ENCODE measurements around the gene GLIS1.

The GLIS1 gene

DNA sequence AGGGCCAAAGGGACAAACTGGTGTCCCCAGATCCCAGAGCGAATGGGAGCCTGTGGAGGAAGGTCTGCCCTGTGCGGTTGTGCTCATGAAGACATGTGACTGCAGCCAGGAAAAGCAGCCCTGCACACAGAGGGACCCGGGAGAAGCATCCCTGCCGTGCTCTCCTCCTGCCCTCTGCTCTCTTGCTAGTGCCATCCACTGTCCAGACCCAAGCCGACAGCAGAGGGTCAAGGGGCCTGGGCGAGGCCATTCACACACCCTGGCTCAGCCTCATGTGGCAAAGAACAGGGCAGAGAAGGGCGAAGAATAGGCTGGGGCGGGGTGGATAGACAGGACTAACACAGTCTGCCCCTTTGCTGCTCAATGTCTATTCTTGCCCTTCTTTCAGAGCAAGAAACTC, 262.4 kb downstream of the GLIS1 start:
- peak; percentile 55 for DNase-seq

DNA sequence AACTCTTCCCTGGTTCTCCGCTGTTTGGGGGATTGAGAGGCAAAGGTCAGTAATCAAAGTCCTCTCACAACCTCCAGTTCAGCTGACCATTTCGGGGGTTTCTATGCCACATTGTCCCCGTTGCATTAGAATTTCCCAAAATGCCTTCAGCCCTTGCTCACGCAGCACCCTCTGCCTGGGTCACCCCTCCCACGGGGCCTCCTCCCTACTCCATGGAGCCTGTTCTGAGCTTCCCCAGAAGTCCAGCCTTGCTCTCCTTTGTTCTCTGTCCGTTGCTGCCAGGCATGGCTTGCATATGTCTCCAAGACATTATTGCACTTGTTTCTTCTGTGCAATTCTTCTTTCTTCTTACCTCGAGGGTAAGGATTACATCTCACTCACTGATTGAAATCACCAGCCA, 263.3 kb downstream of the GLIS1 start:
- DNase-seq: peak; percentile 5

DNA sequence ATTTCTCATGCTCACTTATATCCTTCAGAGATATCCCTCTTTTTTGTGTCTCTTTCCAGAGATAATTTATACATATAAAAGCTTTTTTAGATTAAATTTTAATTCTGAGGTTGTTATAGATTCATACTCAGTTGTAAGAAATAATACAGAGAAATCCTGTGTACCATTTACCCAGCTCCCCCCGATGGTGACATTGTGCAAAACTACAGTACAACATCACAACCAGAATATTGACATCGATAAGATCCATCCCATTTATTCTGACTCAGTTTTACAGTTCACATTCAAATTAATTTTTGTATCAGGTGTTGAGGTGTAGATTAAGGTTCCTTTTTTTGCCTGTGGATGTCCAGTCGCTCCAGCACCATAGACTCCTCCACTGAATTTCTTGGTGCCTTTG, 265.5 kb downstream of the GLIS1 start:
- peak; percentile 41 for DNase-seq

DNA sequence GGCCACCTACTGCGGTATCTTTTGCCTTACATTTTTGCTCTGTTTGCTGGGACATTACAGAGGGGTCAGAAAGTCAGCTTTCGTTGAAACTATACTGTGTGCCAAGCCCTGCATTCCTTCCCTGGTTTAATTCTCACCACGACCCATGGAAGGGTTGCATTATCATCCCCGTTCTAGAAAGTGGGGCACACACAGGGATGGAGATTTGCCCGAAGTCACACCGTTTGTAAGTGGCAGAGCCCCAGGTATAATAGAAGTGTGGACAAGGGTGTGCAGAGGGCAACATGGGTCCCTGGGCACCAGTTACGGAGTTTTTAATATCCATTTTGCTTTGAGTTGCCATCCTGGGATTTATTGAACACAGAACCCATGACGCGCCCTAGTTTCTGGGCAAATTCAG, 268.0 kb downstream of the GLIS1 start:
- DNase-seq: no peak

DNA sequence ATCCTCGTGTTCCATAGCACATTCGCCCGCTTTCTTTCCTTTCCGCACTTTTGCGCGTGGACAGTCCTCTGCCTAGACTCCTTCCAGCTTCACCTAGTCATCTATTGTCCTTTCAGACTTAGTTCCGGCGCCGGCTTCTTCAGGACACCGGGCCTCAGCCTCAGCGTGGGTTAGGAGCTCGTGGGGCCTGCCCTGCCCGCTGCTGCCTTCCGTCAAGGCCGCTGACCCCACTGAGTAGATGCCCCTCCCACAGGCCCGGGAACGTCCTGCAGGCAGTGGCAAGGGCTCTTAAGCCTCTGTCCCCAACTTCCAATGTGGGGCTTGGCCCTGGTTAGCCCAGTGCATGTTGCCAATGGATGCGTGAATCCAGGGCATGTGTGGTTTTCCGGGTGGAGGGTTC, 268.4 kb downstream of the GLIS1 start:
- no peak for DNase-seq

DNA sequence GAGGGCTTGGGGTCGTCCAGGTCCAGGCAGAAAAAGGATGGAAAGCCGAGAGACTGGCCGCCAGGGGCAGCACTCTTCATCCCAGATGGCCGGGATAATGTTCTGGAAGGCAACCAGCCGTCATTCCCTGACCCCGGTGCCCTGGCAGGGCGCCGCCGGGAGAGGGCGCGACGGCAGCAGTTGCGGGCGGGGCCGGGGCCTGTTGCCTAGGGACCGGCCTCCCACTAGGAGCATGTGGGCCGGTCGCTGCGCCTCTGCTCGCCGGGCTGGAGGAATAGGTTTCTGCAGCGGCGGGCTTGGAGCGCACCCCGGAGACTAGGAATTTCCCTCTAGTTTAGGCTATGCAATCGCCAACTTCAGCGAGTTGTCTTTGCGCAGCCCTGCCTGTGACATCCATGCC, 268.8 kb downstream of the GLIS1 start:
- no peak for DNase-seq

DNA sequence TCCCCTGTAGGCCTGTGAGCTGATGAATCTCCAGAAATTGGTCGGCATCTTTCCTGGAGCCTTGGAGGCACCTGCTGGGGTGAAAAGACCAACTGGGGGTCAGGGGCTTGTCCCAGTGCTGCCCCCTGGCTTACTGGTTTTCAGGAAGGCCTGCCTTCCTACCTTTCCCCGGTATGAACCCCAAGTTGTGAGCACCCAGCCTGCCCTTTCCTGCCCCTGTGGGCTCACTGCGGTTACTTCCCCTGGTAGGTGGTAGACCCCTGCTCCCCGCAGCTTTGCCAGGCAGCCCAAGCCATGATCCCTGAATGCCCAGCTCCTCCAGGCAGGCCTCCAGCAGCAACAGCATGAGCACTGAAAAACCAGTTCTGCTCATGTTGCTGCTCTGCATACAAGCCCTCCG, 269.6 kb downstream of the GLIS1 start:
- no peak for DNase-seq

DNA sequence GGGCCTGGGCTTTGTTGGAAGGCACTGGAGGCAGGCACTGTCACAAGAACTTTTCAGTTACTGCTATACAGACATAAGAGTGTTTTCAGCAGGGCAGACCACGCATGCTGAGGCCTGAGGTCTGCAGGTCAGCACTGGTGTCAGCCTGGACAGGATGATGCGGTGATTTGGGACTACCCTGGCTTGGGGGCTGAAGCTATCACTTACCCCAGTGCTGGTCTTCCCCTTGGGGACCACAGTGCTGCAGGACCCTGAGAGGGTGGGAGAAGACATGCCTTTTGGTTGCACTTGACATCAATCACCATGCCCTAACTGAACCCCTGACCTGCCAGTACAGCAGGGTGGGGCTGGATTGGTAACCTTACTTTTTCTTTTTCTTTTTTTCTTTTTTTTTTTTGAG, 270.6 kb downstream of the GLIS1 start:
- no peak for DNase-seq

DNA sequence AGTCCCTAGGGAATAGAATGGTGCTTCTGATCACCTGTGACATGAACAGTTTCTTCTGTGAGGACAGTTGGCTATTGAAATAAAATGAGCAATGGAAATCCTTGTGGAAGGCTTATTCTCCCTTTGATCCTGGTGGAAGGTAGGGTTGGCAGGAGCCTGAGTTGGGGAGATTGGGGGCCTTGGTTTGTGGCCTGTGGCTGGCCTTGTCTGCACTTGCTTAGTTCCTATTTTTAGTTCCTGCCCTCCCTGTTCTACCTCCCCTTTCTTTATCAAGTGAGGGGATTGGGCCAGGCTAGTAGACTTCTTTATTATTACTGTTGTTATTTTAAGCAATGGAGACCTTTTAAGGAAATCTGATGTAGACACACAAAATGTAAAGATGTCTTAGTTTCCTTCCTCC, 271.6 kb downstream of the GLIS1 start:
- no peak for DNase-seq

DNA sequence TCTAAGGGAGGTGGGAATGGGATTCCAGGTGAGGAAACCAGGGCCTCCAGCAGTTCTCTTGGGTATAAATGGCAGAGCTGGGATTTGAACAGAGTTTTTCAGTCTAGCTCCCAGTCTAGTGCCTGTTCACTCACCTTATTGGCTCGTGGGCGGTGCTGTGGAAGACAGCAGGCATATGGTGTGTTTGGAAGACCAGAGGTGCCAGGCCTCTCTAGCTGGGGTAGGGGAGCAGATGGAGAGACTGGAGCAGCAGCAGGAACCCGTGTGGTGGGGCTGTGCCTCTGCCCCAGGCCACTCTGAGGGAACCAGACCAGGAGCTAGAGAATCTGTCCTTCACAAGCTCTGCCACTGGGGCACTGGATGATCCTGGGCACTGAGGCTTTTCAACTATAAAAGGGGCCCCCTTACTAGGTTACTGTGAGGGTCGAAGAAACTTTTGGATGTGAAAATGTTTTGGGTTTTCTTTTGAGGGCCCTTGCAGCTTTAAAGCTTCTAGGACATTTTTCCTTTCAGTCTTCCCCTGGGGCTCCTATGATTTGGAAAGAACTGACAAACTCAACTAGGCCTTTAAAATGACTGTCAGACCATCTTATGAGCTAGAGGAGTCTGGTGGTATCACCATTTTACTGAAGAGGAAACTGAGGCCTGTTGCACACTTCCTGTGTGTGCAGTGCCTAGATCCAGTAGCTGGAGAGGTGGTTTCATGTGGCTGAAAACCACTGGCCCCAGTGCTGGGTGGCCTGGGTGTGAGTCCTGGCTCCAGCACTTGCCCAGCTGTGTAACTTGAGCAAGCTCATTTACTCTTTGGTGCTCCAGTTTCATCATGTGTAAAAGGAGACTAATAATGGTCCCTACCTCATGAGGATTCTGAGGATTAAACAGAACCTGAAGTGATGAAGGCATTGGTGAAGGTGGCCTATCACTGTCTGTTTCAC, 273.7 kb downstream of the GLIS1 start:
- no peak for DNase-seq

DNA sequence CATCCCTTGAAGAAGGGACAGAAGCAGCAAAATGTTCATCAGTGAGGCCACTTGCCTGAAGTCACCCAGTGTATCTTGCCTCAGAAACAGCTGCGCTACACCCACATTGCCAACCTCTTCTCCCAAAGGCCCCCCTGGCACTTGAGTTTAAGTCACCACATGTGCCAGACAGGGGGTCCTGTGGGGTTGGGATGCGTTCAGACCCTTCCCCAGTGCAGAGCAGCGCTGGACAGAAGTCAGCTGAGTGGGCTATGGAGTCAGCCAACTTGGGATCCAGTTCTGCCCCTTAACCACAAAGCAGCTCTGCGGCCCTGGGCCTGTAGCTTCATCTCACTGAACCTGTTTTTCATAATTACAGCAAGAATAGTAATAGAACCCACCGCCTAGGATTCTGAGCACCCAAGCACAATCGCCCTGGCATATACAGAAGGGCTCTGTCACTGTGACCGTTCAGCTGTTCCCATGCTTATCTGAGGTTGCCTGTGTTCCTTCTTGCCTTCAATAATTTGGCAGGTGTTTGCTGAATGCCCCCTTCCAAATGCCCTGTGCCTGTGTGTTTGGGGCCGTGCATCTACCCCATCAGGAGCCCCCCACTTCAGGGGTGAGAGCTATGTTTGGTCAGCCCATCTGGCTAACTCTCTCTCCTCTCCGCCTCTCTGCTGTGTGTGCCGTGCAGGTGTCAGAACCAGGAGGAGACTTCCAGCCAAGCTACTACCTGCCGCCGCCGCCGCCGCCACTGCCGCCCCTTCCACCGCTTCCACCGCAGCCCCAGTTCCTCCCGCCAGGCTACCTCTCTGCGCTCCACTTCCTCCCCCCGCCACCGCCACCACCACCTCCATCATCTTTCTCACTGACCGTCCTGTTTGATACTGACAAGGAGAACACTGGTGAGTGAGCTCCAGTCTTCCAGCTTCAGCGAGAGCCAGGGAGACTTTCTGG, 274.7 kb downstream of the GLIS1 start:
- no peak for DNase-seq

DNA sequence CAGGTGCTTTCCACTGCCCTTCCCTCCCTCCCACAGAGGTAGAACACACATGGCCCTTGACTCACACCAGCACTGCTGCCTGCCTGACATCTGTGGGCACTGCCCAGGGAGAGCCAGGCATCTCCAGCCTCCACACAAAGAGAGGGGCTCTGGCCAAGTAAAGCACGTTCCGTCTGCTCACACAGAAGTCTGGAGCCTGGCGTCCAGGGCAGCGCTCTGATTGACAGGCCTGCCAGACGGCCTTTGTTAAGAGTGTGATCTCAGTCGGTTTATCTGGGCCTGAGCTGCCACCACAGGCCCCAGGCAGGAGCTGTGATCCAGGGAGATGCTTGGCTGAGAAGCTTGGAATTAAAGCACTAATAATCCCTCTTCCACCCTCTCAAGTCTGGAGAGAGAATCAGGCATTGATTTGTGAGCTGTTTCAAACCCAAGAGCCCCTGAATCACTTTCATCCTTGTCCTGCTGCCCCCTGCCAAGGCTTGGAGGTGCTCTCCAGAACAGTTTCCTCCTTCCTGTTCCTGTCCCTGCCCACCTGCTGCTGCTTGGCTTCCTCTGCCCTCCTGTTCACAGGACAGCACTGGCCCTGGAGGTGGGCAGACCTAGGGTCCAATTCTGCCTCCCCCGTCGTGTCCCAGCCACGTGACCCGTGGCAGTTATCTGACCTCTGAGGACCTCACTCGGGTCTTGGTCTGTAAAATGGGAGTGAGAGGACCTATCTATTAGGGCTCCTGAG, 276.0 kb downstream of the GLIS1 start:
- DNase-seq: no peak

DNA sequence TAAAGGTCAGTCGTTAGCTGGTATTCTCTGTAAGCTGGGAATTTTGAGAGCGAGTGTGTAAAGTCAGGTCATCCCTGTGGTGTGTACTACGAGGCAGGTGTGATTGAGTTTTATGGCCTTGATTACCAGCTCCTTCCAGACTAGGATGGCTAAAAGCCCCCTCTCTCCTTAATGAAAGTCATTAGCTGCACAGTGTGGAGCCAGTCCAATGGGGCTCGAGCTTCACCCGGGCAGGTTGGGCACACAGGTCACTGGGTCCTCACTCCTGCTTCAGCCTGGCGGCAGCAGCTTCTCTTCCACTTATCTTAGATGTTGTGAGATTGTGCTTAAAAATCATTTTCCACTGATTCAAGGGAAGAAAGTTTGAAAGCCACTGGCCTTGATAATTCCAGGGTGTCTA, 276.8 kb downstream of the GLIS1 start:
- DNase-seq: no peak

DNA sequence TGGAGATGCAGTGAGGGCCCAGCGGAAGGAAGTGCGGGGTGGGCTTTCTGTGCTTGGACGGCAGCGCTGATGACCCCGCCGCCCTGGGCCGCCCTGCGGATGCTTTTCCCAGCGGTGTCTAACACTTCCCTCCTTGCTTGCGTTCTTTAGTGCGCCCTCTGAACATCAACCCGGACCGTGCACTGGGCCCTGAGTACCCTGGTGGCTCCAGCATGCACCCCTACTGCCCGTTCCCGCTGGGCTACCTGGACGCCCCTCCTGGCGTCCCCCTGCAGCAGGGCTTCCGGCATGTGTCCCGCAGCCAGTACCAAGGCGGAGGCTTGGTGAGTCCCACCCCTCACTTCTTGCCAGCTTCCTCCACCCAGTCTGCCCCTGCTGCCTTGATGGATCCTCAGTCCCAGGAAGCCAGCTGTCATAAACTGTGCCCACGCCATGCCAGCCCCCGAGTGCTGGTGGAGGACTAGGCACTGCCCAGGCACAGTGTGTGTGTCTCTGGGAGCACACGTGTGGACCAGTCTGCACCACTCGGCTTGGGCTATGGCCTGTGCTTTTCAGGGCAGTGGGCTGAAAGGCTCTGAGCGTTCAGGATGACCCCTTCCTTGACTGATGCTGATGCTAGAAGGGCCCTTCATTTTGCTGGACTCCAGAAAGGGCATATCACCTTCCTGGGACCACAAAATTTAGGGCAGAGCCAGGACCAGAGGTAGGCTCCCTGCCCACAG, 277.5 kb downstream of the GLIS1 start:
- no peak for DNase-seq

DNA sequence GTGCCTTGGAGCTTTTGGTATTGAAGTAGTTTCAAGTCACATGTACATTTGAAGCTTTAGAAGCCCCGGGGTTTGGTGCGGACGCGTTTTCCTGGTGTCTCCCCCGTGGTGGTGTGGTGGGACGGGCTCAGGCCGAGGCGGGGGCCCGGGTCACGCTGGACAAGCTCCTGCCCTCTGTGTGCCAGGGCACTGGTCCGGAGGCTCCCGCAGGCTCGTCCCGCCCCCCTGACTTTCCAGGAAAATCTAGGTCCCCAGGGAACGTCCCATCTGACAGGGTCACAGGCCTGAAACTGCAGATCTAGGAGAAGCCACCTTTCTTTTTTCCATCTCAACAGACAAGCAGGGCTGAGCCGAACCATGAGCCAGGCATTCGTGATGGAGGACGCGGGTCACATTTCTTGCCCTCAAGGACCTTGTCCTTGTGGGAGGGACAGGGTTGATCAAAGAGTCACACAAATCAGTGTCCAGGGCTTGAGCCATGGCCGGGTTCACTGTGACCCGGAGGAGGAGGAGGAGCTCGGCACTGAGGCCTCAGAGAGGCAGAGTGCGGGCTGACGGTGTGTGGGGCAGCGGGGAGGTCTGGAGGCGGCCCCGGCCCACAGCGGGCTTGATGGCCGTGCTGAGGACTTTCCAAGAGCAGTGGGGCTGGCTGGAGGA, 278.2 kb downstream of the GLIS1 start:
- DNase-seq: no peak

DNA sequence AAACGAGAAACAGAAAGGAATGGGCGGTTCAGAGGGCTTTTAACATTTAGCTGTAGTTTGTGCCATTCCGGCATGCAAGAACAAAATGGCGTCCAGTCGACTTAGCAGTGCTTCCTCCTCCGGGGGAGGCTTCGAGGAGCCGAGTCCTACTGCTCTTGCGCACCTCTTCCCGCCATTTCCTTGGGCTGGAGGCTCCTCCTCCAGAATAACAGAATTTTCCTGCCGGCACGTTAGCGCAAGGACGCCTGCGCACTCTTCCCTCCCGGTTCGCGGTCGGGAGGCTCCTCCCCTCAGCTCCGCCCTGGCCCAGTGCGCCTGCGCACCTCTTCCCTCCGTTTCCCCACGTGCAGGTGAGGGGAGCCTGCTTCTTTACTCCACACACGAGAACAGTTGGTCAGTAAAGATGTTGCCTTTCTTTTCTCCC, 278.7 kb downstream of the GLIS1 start:
- DNase-seq: no peak

DNA sequence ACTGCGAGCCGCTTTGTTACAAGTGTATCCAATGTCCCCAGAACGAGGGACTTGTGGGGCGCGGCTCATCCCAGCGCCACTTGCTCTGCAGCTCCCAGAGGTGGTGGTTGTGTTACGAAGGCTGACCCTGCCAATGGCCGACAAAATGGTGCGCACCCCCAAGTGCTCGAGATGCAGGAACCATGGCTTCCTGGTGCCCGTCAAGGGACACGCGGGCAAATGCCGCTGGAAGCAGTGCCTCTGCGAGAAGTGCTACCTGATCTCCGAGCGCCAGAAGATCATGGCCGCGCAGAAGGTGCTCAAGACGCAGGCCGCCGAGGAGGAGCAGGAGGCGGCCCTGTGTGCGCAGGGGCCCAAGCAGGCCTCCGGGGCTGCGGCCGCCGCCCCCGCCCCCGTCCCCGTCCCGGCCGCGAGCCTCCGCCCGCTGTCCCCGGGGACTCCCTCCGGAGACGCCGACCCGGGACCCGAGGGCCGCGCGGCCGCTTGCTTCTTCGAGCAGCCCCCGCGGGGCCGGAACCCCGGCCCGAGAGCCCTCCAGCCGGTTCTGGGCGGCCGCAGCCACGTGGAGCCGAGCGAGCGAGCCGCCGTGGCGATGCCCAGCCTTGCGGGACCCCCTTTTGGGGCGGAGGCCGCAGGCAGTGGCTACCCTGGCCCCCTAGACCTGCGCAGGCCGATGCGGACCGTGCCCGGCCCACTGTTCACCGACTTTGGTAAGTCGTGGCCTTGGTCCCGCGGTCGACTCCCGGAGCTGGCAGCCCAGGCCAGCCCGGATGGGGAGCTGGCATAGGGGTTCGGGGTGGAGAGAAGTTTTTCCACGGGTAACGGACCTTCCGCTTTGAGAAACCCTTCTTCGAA, 279.4 kb downstream of the GLIS1 start, which contains the start of gene DMRTB1:
Gene DMRTB1 (plus strand): TSS at position 79 of the 855 bp plus-strand sequence. CDS start 55 bp downstream, at position 134.
- no peak for DNase-seq

DNA sequence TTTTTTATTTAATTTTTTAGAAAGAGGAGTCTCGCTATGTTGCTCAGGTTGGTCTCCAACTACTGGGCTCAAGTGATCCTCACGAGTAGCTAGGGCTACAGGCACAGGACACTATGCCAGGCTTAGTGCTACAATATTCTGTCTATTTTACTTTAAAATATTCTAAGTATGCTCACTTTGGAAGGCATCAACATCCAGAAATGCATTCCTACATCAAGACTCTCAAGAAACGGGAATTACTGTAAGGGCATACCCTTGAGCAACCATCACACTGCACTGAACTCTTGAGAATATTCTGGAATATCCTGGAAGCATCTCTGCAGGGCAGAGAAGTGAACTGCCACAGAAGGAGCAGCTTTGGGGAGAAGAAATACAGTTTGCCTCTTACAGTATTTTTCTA, 280.3 kb downstream of the GLIS1 start:
- no peak for DNase-seq

All from activated effector memory CD4-positive, alpha-beta T cell treated with anti-CD3 and anti-CD28 coated beads, Interleukin-2, amount 50 U/mL, for 16 hours (primary cell).